ENCODE results near the gene JMJD8. TPM values are rescaled to one million over a fixed set of nuclear protein-coding genes. Genes with fewer than 3 reads are reported as not detected.

Gene JMJD8
- total RNA-seq, 1 donor from 2014 or later = 18.5 TPM

Other genes starting within 250 kb of the JMJD8 start
- gene CAPN15, start 156.6 kb downstream of the JMJD8 start, total RNA-seq = 18.3 and 25.2 TPM in 2 replicates
- not detected in 2 replicates for gene PRR35, start 123.9 kb downstream of the JMJD8 start, total RNA-seq
- 2.2 and 2.3 TPM in 2 replicates for gene NHLRC4, start 117.3 kb downstream of the JMJD8 start, total RNA-seq
- 15.1 and 15.9 TPM in 2 replicates for gene PIGQ, start 114.4 kb downstream of the JMJD8 start, total RNA-seq
- 9.2 and 10.9 TPM in 2 replicates for gene RAB40C, start 94.3 kb downstream of the JMJD8 start, total RNA-seq
- gene WFIKKN1, start 53.3 kb downstream of the JMJD8 start, total RNA-seq = under 0.01 and 0.09 TPM in 2 replicates
- 46.4 and 47.7 TPM in 2 replicates for gene METTL26, start 48.0 kb downstream of the JMJD8 start, total RNA-seq
- 6.9 and 9.4 TPM in 2 replicates for gene MCRIP2, start 42.5 kb downstream of the JMJD8 start, total RNA-seq
- 6.2 and 6.4 TPM in 2 replicates for gene WDR90, start 35.0 kb downstream of the JMJD8 start, total RNA-seq
- gene RHOT2, start 16.2 kb downstream of the JMJD8 start, total RNA-seq = 23.5 and 23.8 TPM in 2 replicates
- gene RHBDL1, start 8.7 kb downstream of the JMJD8 start, total RNA-seq = 0.17 TPM in 1 of 2 replicates, not detected in the other
- gene STUB1, start 3.9 kb downstream of the JMJD8 start, total RNA-seq = 71.7 and 89.8 TPM in 2 replicates
- gene WDR24, start 6.1 kb upstream of the JMJD8 start, total RNA-seq = 1.7 and 2.5 TPM in 2 replicates
- gene FBXL16, start 21.5 kb upstream of the JMJD8 start, total RNA-seq = under 0.01 and 0.09 TPM in 2 replicates
- gene METRN, start 30.8 kb upstream of the JMJD8 start, total RNA-seq = 14.1 and 27.2 TPM in 2 replicates
- 12.2 and 13.8 TPM in 2 replicates for gene ANTKMT, start 36.8 kb upstream of the JMJD8 start, total RNA-seq
- 0.22 and 0.34 TPM in 2 replicates for gene CCDC78, start 42.1 kb upstream of the JMJD8 start, total RNA-seq
- 4.6 and 4.7 TPM in 2 replicates for gene HAGHL, start 42.8 kb upstream of the JMJD8 start, total RNA-seq
- 23.0 and 30.9 TPM in 2 replicates for gene CIAO3, start 56.7 kb upstream of the JMJD8 start, total RNA-seq
- gene MSLN, start 76.4 kb upstream of the JMJD8 start, total RNA-seq = 0.17 TPM in 1 of 2 replicates, not detected in the other
- gene RPUSD1, start 104.0 kb upstream of the JMJD8 start, total RNA-seq = 19.3 and 19.5 TPM in 2 replicates
- 3.1 and 3.3 TPM in 2 replicates for gene CHTF18, start 104.3 kb upstream of the JMJD8 start, total RNA-seq
- not detected in 2 replicates for gene GNG13, start 116.4 kb upstream of the JMJD8 start, total RNA-seq